ENCODE measurements around the gene UGT1A4.
"Not testable (repeated sequence)": the region's sequence is repeated elsewhere in the genome, so short reads cannot be mapped to it uniquely, and the experiment has no call there.

DNA sequence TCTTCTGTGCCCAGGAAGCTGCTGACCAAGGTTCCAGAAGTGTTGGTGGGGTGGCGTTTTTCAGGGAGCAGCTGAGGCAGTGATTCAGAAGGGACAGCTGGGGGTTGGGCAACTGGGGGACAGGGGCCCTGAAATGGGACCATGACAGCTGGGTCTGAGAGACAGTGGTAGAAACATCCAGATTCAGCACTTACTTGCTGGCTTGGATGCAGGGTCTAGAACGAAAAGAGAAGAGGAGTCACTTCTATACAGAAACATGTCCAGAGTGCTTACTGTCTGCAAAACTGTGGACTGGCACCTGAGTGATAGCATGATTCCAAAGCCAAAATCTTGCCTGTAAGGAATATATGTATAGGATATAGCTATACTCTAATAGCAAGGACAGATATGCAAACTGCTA is 27.3 kb downstream of the UGT1A4 start:
- TF ChIP-seq, protein P1, sequence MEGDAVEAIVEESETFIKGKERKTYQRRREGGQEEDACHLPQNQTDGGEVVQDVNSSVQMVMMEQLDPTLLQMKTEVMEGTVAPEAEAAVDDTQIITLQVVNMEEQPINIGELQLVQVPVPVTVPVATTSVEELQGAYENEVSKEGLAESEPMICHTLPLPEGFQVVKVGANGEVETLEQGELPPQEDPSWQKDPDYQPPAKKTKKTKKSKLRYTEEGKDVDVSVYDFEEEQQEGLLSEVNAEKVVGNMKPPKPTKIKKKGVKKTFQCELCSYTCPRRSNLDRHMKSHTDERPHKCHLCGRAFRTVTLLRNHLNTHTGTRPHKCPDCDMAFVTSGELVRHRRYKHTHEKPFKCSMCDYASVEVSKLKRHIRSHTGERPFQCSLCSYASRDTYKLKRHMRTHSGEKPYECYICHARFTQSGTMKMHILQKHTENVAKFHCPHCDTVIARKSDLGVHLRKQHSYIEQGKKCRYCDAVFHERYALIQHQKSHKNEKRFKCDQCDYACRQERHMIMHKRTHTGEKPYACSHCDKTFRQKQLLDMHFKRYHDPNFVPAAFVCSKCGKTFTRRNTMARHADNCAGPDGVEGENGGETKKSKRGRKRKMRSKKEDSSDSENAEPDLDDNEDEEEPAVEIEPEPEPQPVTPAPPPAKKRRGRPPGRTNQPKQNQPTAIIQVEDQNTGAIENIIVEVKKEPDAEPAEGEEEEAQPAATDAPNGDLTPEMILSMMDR (IDR thresholded peaks at IDR 0.05 in 2 of 3, conservative IDR thresholded peaks at IDR 0.05 in 1 of 3; ENCODE audit: borderline replicate concordance in 1 of 3, insufficient read depth in 1 of 3, low read depth in 2 of 3, low read length in 2 of 3), result not testable (repeated sequence)
- not testable (repeated sequence) for TF ChIP-seq POLR2A (IDR thresholded peaks at IDR 0.05; ENCODE audit: borderline replicate concordance, extremely low read depth, insufficient read depth, insufficient read length); RAD21 (IDR thresholded peaks at IDR 0.05; ENCODE audit: low read depth); EZH2 (IDR thresholded peaks at IDR 0.05); TCF7L2 (IDR thresholded peaks at IDR 0.05; ENCODE audit: borderline replicate concordance, extremely low read depth, insufficient read depth, insufficient read length); CEBPB (IDR thresholded peaks at IDR 0.05; ENCODE audit: low read depth)
- TF ChIP-seq, protein P2, sequence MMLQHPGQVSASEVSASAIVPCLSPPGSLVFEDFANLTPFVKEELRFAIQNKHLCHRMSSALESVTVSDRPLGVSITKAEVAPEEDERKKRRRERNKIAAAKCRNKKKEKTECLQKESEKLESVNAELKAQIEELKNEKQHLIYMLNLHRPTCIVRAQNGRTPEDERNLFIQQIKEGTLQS (IDR thresholded peaks at IDR 0.05), result not testable (repeated sequence)

Measured in HCT116 (cell line).